SK-N-SH (cell line): Measurements from ENCODE around the gene DLGAP5. TPM values are rescaled to one million over a fixed set of nuclear protein-coding genes. Genes with fewer than 3 reads are reported as not detected.

Source experiments
- CTCF ChIA-PET: fragments of 300-600, 350-600 bp; formaldehyde crosslinking; extraction: SDS; loops from one replicate; lab custom pipeline; 2021; lab: Yijun Ruan, JAX
- POLR2A ChIA-PET: fragments of 350-600 bp; sonication (Branson Sonifier 250); formaldehyde crosslinking; extraction: SDS; loops from one replicate; lab custom pipeline; 2020; ENCODE audit warnings: antibody characterized with exemption, inconsistent platforms; lab: Yijun Ruan, JAX
- DNase-seq: peaks from one replicate; pipeline ENCODE4 v3.0.0; 2012
- H2AFZ ChIP-seq: fragments of 200-600 bp; sonication (generic); 2 replicates; pipeline ENCODE4 v1.8.1; 2016; ENCODE audit warnings: antibody characterized with exemption, mild to moderate bottlenecking, low read depth
- H3F3A ChIP-seq: fragments of 200-600 bp; sonication (generic); replicated peaks from 2 replicates; pipeline ENCODE3; 2016; ENCODE audit warnings: antibody characterized with exemption, mild to moderate bottlenecking; ENCODE audit not compliant: insufficient read depth
- H3K27ac ChIP-seq, 2 experiments: fragments of 200-500 bp in 1 of 2; fragments of 200-600 bp in 1 of 2; sonication (Bioruptor generic) in 1 of 2; sonication (generic), shearing (Covaris generic) in 1 of 2; 2 replicates each; pipeline versions ENCODE4 v1.5.1 to v1.6.1; 2014 to 2016; ENCODE audit warnings: low read depth in 2 of 2, inconsistent platforms in 1 of 2, low read length in 1 of 2, mild to moderate bottlenecking in 1 of 2, mixed read lengths in 1 of 2
- H3K27me3 ChIP-seq: fragments of 200-600 bp; sonication (generic), shearing (Covaris generic); 2 replicates; pipeline ENCODE4 v1.6.1; 2016; ENCODE audit warnings: mixed run types; ENCODE audit not compliant: insufficient read depth
- H3K36me3 ChIP-seq, 2 experiments: fragments of 200-500 bp in 1 of 2; fragments of 200-600 bp in 1 of 2; sonication (Bioruptor generic) in 1 of 2; sonication (generic) in 1 of 2; replicated peaks in 1 of 2; 2 replicates each; pipeline versions ENCODE3 to v1.5.1; 2014 to 2016; ENCODE audit warnings: low read length in 1 of 2, mild to moderate bottlenecking in 1 of 2; ENCODE audit not compliant: insufficient read depth in 2 of 2, control insufficient read depth in 1 of 2
- H3K4me1 ChIP-seq, 2 experiments: fragments of 200-500 bp in 1 of 2; fragments of 200-600 bp in 1 of 2; sonication (Bioruptor generic) in 1 of 2; sonication (generic), shearing (Covaris generic) in 1 of 2; 2 replicates each; pipeline versions ENCODE4 v1.5.1 to v1.6.1; 2014 to 2016; ENCODE audit warnings: low read depth in 1 of 2, low read length in 1 of 2, mixed run types in 1 of 2; ENCODE audit not compliant: insufficient read depth in 2 of 2, control insufficient read depth in 1 of 2
- H3K4me2 ChIP-seq: fragments of 200-600 bp; sonication (generic), shearing (Covaris generic); 2 replicates; pipeline ENCODE4 v1.6.1; 2017; ENCODE audit warnings: mixed run types
- H3K4me3 ChIP-seq, 2 experiments: fragments of 200-500 bp in 1 of 2; fragments of 200-600 bp in 1 of 2; sonication (Bioruptor generic) in 1 of 2; sonication (generic), shearing (Covaris generic) in 1 of 2; 2 replicates each; pipeline versions ENCODE4 v1.5.1 to v1.8.1; 2014 to 2016; ENCODE audit warnings: low read depth in 2 of 2, inconsistent platforms in 1 of 2, low read length in 1 of 2, mild to moderate bottlenecking in 1 of 2, mixed read lengths in 1 of 2, moderate library complexity in 1 of 2
- H3K79me2 ChIP-seq: fragments of 200-600 bp; sonication (generic); 2 replicates; pipeline ENCODE4 v1.8.1; 2017; ENCODE audit warnings: mild to moderate bottlenecking; ENCODE audit not compliant: insufficient read depth
- H3K9ac ChIP-seq: fragments of 200-600 bp; sonication (generic); 2 replicates; pipeline ENCODE4 v1.6.1; 2017; ENCODE audit warnings: mixed run types
- H3K9me2 ChIP-seq: fragments of 200-600 bp; sonication (generic); 2 replicates; pipeline ENCODE4 v1.6.1; 2017; ENCODE audit warnings: mixed run types
- H3K9me3 ChIP-seq: fragments of 200-600 bp; sonication (generic); 2 replicates; pipeline ENCODE4 v1.6.1; 2017; ENCODE audit warnings: mixed run types, mild to moderate bottlenecking, moderate library complexity
- H4K20me1 ChIP-seq: fragments of 200-600 bp; sonication (generic); 2 replicates; pipeline ENCODE4 v1.6.1; 2017; ENCODE audit warnings: mild to moderate bottlenecking, mixed run types; ENCODE audit not compliant: insufficient read depth
- CHD2 ChIP-seq: fragments of 150-350 bp; IDR thresholded peaks from 2 replicates; pipeline ENCODE4 v1.6.1; 2018; ENCODE audit warnings: low read length; ENCODE audit not compliant: partially characterized antibody
- CTCF ChIP-seq: fragments of 200-600 bp; sonication (generic); IDR thresholded peaks from 2 replicates; pipeline ENCODE4 v1.6.1; 2017; ENCODE audit warnings: antibody characterized with exemption, mild to moderate bottlenecking, moderate library complexity
- ELF1 ChIP-seq: IDR thresholded peaks from 2 replicates; pipeline ENCODE4 v1.4.0; 2012
- EP300 ChIP-seq, 2 experiments: IDR thresholded peaks; 2 replicates each; pipeline versions ENCODE4 v1.4.0 to v1.6.1; 2012; ENCODE audit warnings: borderline replicate concordance in 1 of 2, low read depth in 1 of 2, low read length in 1 of 2
- FOXM1 ChIP-seq: IDR thresholded peaks from 2 replicates; pipeline ENCODE4 v1.4.0; 2012; ENCODE audit warnings: low read depth, mild to moderate bottlenecking
- GATA2 ChIP-seq: sonication (generic); formaldehyde crosslinking; IDR thresholded peaks from 2 replicates; pipeline ENCODE4 v1.5.0; 2020; ENCODE audit warnings: mild to moderate bottlenecking, missing genetic modification reagents
- IRF3 ChIP-seq: fragments of 150-350 bp; IDR thresholded peaks from 2 replicates; pipeline ENCODE4 v1.6.1; 2016; ENCODE audit warnings: mild to moderate bottlenecking, low read depth, low read length
- MEF2A ChIP-seq: IDR thresholded peaks from 2 replicates; pipeline ENCODE4 v1.4.0; 2012; ENCODE audit warnings: low read depth, borderline replicate concordance
- MXI1 ChIP-seq: IDR thresholded peaks from 2 replicates; pipeline ENCODE4 v1.6.1; 2012; ENCODE audit warnings: mild to moderate bottlenecking, low read depth, low read length, improper control_type of control experiment
- NRF1 ChIP-seq: IDR thresholded peaks from 2 replicates; pipeline ENCODE4 v1.6.1; 2012; ENCODE audit warnings: low read depth, mild to moderate bottlenecking, low read length
- POLR2AphosphoS5 ChIP-seq: IDR thresholded peaks from 2 replicates; pipeline ENCODE4 v1.6.1; 2012; ENCODE audit warnings: low read depth, low read length
- RAD21 ChIP-seq: IDR thresholded peaks from 2 replicates; pipeline ENCODE4 v1.6.1; 2012; ENCODE audit warnings: mild to moderate bottlenecking, low read length
- RCOR1 ChIP-seq: fragments of 150-350 bp; IDR thresholded peaks from 2 replicates; pipeline ENCODE4 v1.6.1; 2017; ENCODE audit warnings: antibody characterized with exemption, low read length
- SMC3 ChIP-seq: IDR thresholded peaks from 2 replicates; pipeline ENCODE4 v1.6.1; 2012; ENCODE audit warnings: low read depth, low read length, improper control_type of control experiment
- TAF1 ChIP-seq: IDR thresholded peaks from 2 replicates; pipeline ENCODE4 v1.6.1; 2012; ENCODE audit warnings: low read depth, mild to moderate bottlenecking, low read length, moderate library complexity, borderline replicate concordance
- TCF12 ChIP-seq: IDR thresholded peaks from 2 replicates; pipeline ENCODE4 v1.4.0; 2012
- TEAD4 ChIP-seq: IDR thresholded peaks from 2 replicates; pipeline ENCODE4 v1.4.0; 2012; ENCODE audit warnings: mild to moderate bottlenecking, borderline replicate concordance; ENCODE audit not compliant: insufficient read depth
- USF2 ChIP-seq: fragments of 150-350 bp; IDR thresholded peaks from 2 replicates; pipeline ENCODE4 v1.6.1; 2017; ENCODE audit warnings: antibody characterized with exemption, low read length, low read depth, borderline replicate concordance
- ZBTB33 ChIP-seq: IDR thresholded peaks from 2 replicates; pipeline ENCODE4 v1.4.0; 2012; ENCODE audit warnings: low read depth, borderline replicate concordance
- WGBS: methylation state at CpG from one replicate; pipeline ENCODE4 v1.1.6; 2017; ENCODE audit warnings: low lambda C conversion rate; 5-methylcytosine and 5-hydroxymethylcytosine counted together
- polyA plus RNA-seq, 3 experiments: library from polyadenylated mRNA; depleted of rRNA; stranded (reverse); fragments of >200 nt; gene quantifications; 2 replicates each; pipeline ENCODE4 v1.2.3, GENCODE V29; 2012

The DLGAP5 gene
- polyA plus RNA-seq, 1 of the 3 experiments (the other 2 are of a cell fraction) = 6.4 TPM

GRCh38 chr14:55136885-55137786 lies 54.2 kb downstream of the DLGAP5 start:
- ChIA-PET CTCF (interaction anchor here (0.7 to 2.8 kb wide), 10 partner anchors 7 to 47 kb away, joined by 3 to 21 read pairs (median 4); no protein-coding TSS in a partner anchor), POLR2A (interaction anchor here (0.6 kb wide), 1 partner anchor 69 kb away, joined by 3 read pairs; no protein-coding TSS in a partner anchor)
- DNase-seq = peak; percentile 39
- peak overlapping the region; percentile 38 to 56 for H3K27ac ChIP-seq
- peaks cover 15 to 16% of the 10 kb centered on the region in 2 experiments; a peak in 3 of 4 replicates for H3K4me1 ChIP-seq
- H3K9me3 ChIP-seq = no peaks in the 10 kb centered on the region
- no peak overlapping the region for H3K4me2 ChIP-seq
- no peak overlapping the region for H3K9ac ChIP-seq
- H4K20me1 ChIP-seq = peaks cover 8% of the 10 kb centered on the region; the same call in 1 of the 2 replicates
- peaks cover 11% of the 10 kb centered on the region for H3F3A ChIP-seq
- peaks cover 60% of the 10 kb centered on the region for H3K79me2 ChIP-seq
- no peak for TF ChIP-seq NRF1
- TF ChIP-seq RCOR1 = no peak
- TF ChIP-seq EP300 (IDR thresholded peaks at IDR 0.05; ENCODE audit: borderline replicate concordance in 1 of 2, low read depth in 1 of 2, low read length in 1 of 2) = no peak
- TF ChIP-seq TAF1 = no peak
- TF ChIP-seq GATA2 (CRISPR knock-in tag) = no peak
- TF ChIP-seq POLR2AphosphoS5 = no peak
- no peak for TF ChIP-seq TEAD4
- TF ChIP-seq TCF12 = no peak
- TF ChIP-seq USF2 = no peak
- no peak for TF ChIP-seq MEF2A
- no peak for TF ChIP-seq FOXM1
- no peak for TF ChIP-seq MXI1
- no peak for TF ChIP-seq CTCF
- no peak for TF ChIP-seq IRF3
- no peak for TF ChIP-seq SMC3
- no peak for TF ChIP-seq ELF1
- no peak for TF ChIP-seq CHD2
- no peak for TF ChIP-seq ZBTB33
- TF ChIP-seq RAD21 = no peak
- H3K4me3 ChIP-seq = no peak overlapping the region
- no peaks in the 10 kb centered on the region for H3K9me2 ChIP-seq
- peaks cover 39 to 44% of the 10 kb centered on the region in 2 experiments for H3K36me3 ChIP-seq
- no peaks in the 10 kb centered on the region for H3K27me3 ChIP-seq
- H2AFZ ChIP-seq = no peak overlapping the region
- WGBS = 80% methylated on average over 12 of the region's 12 CpGs
